Kidney capillary endothelial cell (primary cell): ENCODE data around the gene GPRIN1.
"Not testable (repeated sequence)": the region's sequence is repeated elsewhere in the genome, so short reads cannot be mapped to it uniquely, and the experiment has no call there.

Experiments used
- DNase-seq: peaks from one replicate; pipeline ENCODE4 v3.0.0-alpha.2; 2018; ENCODE audit warnings: low spot score

GPRIN1 gene

GRCh38 chr5:176597417-176598389 is 12.3 kb downstream of the GPRIN1 start:
- no peak for DNase-seq

- peak; percentile 32 for DNase-seq
Measured at GRCh38 chr5:176596689-176597416, 13.1 kb downstream of the GPRIN1 start.

- no peak for DNase-seq
Measured at GRCh38 chr5:176596069-176596644, 13.8 kb downstream of the GPRIN1 start.

GRCh38 chr5:176595386-176595943 is 14.5 kb downstream of the GPRIN1 start:
- no peak for DNase-seq

GRCh38 chr5:176594554-176594953 is 15.4 kb downstream of the GPRIN1 start:
- no peak for DNase-seq

GRCh38 chr5:176593273-176593869 is 16.6 kb downstream of the GPRIN1 start:
- no peak for DNase-seq

- no peak for DNase-seq
Measured at GRCh38 chr5:176592573-176592972, 17.4 kb downstream of the GPRIN1 start.

GRCh38 chr5:176591667-176592066 is 18.3 kb downstream of the GPRIN1 start:
- not testable (repeated sequence) for DNase-seq

- no peak for DNase-seq
Measured at GRCh38 chr5:176590035-176590717, 19.8 kb downstream of the GPRIN1 start.

GRCh38 chr5:176589039-176589769 is 20.8 kb downstream of the GPRIN1 start:
- no peak for DNase-seq

- DNase-seq: no peak
Measured at GRCh38 chr5:176588297-176588696, 21.7 kb downstream of the GPRIN1 start.

- DNase-seq: no peak
Measured at GRCh38 chr5:176587398-176587797, 22.6 kb downstream of the GPRIN1 start.

- no peak for DNase-seq
Measured at GRCh38 chr5:176583076-176583475, 26.9 kb downstream of the GPRIN1 start.

GRCh38 chr5:176581361-176581760 is 28.6 kb downstream of the GPRIN1 start:
- no peak for DNase-seq

- no peak for DNase-seq
Measured at GRCh38 chr5:176579323-176579722, 30.6 kb downstream of the GPRIN1 start.

- DNase-seq: peak; percentile 18
Measured at GRCh38 chr5:176578391-176578808, 31.6 kb downstream of the GPRIN1 start.

GRCh38 chr5:176577312-176578176 is 32.4 kb downstream of the GPRIN1 start:
- DNase-seq: no peak

- no peak for DNase-seq
Measured at GRCh38 chr5:176575488-176576422, 34.2 kb downstream of the GPRIN1 start.
